GM13976 (cell line): ENCODE measurements around the gene CALR.
A peak's percentile ranks its signal among the peaks of the same experiment; 100 is the strongest.

Experiments
- DNase-seq: peaks from one replicate; pipeline ENCODE4 v3.0.0; 2012; ENCODE audit warnings: low spot score
- CTCF ChIP-seq: IDR thresholded peaks from 2 replicates; pipeline ENCODE4 v1.5.1; 2012; ENCODE audit warnings: borderline replicate concordance, mild to moderate bottlenecking; ENCODE audit not compliant: insufficient read depth; ENCODE audit errors: extremely low read depth, missing control alignments, control extremely low read depth
- in situ Hi-C: fragments of 300-500 bp; cut with MboI; formaldehyde crosslinking; loops from one replicate; pipeline ENCODE4 v1.12.0; 2022; ENCODE audit warnings: low sequenced_read_pairs, mixed read lengths, inconsistent platforms; ENCODE audit not compliant: unreplicated experiment

The CALR gene

GRCh38 chr19:12935071-12935470 is 3.3 kb upstream of the CALR start:
- no peak for TF ChIP-seq CTCF
- DNase-seq: no peak
- in situ Hi-C loops: no loop called here

DNA sequence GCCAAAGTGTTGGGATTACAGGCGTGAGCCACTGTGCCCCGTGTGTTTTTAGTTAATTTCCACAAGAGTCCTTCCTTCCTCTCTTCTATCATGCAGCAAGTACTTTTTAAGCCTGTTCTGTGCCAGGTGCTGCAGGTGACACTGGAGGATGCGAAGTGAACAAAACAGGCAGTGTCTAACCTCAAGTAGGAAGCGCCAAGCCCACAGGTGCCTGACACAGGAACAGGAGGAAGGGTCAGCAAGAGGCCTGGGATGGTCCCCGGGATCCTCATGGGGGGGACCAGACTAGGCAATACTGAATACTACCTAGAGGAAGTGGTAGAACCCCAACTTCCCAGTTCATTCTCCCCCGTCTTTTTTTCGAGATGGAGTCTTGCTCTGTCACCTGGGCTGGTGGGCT is 1.8 kb upstream of the CALR start:
- no peak for TF ChIP-seq CTCF
- in situ Hi-C loops: no loop called here
- no peak for DNase-seq

DNA sequence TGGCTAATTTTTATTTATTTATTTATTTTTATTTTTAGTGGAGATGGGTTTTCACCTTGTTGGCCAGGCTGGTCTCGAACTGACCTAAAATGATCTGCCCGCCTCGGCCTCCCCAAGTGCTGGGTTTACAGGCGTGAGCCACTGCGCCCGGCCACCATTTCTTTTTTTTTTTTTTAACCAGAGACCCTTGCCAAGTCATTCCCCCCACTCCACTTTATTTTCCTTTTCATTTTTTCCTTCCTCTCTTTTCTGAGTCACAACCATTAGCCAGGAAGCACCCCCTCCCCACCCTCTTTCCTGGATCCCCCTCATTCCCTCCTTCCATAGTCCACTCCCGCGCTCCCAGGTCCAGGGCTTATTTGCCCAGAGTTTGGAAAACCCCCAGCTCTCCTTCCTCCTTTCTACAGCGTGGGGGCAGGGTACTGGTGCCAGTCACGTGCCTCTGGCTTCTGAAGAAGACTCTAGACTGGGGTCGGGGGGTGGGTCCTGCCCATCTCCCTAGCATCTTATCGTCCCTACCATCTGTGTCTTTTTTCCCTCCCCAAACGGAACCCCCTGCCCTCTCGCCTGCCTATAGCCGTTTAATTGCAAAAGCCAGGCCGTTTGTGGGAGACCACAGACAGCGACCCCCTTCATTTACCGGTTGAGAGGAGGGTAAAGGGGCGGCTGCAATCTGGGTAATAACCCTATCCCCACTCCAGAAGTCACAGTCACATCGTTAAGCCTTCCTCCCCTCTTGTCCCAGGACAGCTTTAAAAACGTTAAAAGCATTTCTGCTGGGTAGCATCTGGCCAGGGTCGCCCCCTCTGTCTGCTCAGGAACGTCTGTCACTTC is 1.1 kb upstream of the CALR start:
- no peak for TF ChIP-seq CTCF
- no peak for DNase-seq
- in situ Hi-C loops: no loop called here

DNA sequence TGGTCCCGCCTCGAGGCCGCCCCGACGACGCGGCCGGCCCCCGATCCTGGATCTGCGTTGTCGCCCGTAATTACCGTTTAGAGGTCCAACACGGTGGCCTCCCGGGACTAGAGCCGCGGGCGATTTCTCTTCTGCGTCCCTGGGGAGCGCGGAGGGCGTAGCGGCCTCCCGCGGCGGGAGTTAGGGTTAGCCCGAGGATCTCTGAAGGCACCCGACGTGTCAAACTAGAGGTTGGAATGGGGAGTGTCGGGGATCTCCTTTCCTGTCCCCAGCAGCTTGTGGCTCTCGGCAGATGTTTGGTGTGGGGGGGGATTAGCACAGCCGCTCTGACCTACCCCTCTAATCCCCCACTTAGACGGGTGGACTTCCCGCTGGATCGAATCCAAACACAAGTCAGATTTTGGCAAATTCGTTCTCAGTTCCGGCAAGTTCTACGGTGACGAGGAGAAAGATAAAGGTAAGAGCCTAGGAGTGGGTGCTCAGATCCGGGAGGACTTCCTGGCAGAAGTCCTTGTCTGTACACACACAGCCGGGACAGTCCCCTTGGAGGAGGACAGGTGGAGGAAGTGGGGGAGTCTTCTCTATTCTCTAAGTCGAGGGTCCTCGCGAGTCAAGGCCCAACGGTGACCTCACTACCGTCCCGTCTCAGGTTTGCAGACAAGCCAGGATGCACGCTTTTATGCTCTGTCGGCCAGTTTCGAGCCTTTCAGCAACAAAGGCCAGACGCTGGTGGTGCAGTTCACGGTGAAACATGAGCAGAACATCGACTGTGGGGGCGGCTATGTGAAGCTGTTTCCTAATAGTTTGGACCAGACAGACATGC is 581 bp downstream of the CALR start:
- DNase-seq: no peak
- peak; percentile 18 for TF ChIP-seq CTCF
- in situ Hi-C loops: no loop called here

DNA sequence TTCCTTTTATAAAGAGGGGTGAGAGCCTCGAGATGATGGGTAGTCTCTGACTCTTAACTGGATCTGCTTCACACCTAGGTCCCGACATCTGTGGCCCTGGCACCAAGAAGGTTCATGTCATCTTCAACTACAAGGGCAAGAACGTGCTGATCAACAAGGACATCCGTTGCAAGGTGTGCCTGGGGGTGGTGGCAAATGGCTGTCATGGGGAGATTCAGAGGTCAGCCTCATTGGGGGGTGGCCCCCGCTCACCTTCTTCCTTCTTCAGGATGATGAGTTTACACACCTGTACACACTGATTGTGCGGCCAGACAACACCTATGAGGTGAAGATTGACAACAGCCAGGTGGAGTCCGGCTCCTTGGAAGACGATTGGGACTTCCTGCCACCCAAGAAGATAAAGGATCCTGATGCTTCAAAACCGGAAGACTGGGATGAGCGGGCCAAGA is 1.6 kb downstream of the CALR start:
- TF ChIP-seq CTCF: no peak
- in situ Hi-C loops: no loop called here
- DNase-seq: no peak

DNA sequence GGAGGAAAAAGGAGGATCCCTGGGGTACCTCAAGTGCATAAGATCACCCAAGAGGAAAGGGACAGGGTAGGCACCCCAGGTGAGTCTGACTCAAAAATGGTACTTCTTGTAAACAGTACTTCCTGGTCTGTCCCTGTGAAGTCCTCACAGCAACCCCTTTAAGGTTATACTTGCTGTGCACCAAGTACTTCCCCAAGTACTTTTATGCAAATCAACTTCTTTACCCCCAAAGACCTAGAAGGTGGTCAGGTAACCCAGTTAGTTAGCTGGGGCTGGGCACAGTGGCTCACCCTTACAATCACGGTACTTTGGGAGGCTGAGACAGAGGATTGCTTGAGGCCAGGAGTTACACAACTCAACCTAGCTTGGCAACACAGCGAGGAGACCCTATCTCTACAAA is 2.5 kb downstream of the CALR start:
- TF ChIP-seq CTCF: no peak
- DNase-seq: no peak
- in situ Hi-C loops: no loop called here
